GM23248 (cell line): Measurements from ENCODE around the gene PDE8A. TPM values are rescaled to one million over a fixed set of nuclear protein-coding genes. Genes with fewer than 3 reads are reported as not detected.
A peak's percentile ranks its signal among the peaks of the same experiment; 100 is the strongest.

ENCODE experiments used
- DNase-seq: peaks from one replicate; pipeline ENCODE4 v3.0.0-alpha.2; 2015
- H2AFZ ChIP-seq: fragments of 200-600 bp; sonication (generic); 2 replicates; pipeline ENCODE4 v1.6.1; 2016; ENCODE audit warnings: antibody characterized with exemption
- H3F3A ChIP-seq: fragments of 200-600 bp; sonication (generic); 2 replicates; pipeline ENCODE4 v1.6.1; 2016; ENCODE audit warnings: mild to moderate bottlenecking, antibody characterized with exemption, mixed run types; ENCODE audit not compliant: insufficient read depth
- H3K27ac ChIP-seq: fragments of 200-600 bp; sonication (generic); 2 replicates; pipeline ENCODE4 v1.5.1; 2016; ENCODE audit warnings: mild to moderate bottlenecking
- H3K27me3 ChIP-seq: fragments of 200-600 bp; sonication (generic); replicated peaks from 2 replicates; pipeline ENCODE4 v1.6.1; 2016; ENCODE audit warnings: mild to moderate bottlenecking; ENCODE audit not compliant: insufficient read depth
- H3K36me3 ChIP-seq: fragments of 200-600 bp; sonication (generic); 2 replicates; pipeline ENCODE4 v1.6.1; 2016; ENCODE audit warnings: low read depth, mild to moderate bottlenecking
- H3K4me1 ChIP-seq: fragments of 200-600 bp; sonication (generic); 2 replicates; pipeline ENCODE4 v1.6.1; 2016; ENCODE audit warnings: mild to moderate bottlenecking; ENCODE audit not compliant: insufficient read depth
- H3K4me2 ChIP-seq: fragments of 200-600 bp; sonication (generic); one replicate; pipeline ENCODE4 v1.6.1; 2016; ENCODE audit warnings: mild to moderate bottlenecking; ENCODE audit not compliant: unreplicated experiment
- H3K4me3 ChIP-seq: fragments of 200-600 bp; sonication (generic); 2 replicates; pipeline ENCODE4 v1.5.1; 2016; ENCODE audit warnings: mild to moderate bottlenecking
- H3K79me2 ChIP-seq: fragments of 200-600 bp; sonication (generic); 2 replicates; pipeline ENCODE4 v1.6.1; 2016; ENCODE audit warnings: mild to moderate bottlenecking; ENCODE audit not compliant: insufficient read depth
- H3K9ac ChIP-seq: fragments of 200-600 bp; sonication (generic); 2 replicates; pipeline ENCODE4 v1.6.1; 2016; ENCODE audit warnings: mild to moderate bottlenecking
- H3K9me2 ChIP-seq: fragments of 200-600 bp; sonication (generic); 2 replicates; pipeline ENCODE4 v1.6.1; 2016; ENCODE audit warnings: mixed run types, mild to moderate bottlenecking, moderate library complexity; ENCODE audit not compliant: insufficient read depth
- H3K9me3 ChIP-seq: fragments of 200-600 bp; sonication (generic); one replicate; pipeline ENCODE4 v1.6.1; 2017; ENCODE audit warnings: low read depth
- H4K20me1 ChIP-seq: fragments of 200-600 bp; sonication (generic); 2 replicates; pipeline ENCODE4 v1.6.0; 2016; ENCODE audit not compliant: insufficient read depth
- EZH2 ChIP-seq: fragments of 200-600 bp; sonication (generic); IDR thresholded peaks from 2 replicates; pipeline ENCODE4 v1.6.1; 2018; ENCODE audit warnings: antibody characterized with exemption, mild to moderate bottlenecking; ENCODE audit not compliant: insufficient read depth, poor library complexity, severe bottlenecking
- EZH2phosphoT487 ChIP-seq: fragments of 200-600 bp; sonication (generic); IDR thresholded peaks from 2 replicates; pipeline ENCODE4 v1.6.1; 2018; ENCODE audit warnings: antibody characterized with exemption, moderate library complexity, mild to moderate bottlenecking, low read depth; ENCODE audit not compliant: insufficient read depth
- WGBS, 2 experiments: methylation state at CpG; one replicate each; pipeline ENCODE4 v1.1.6; 2015 to 2017; ENCODE audit warnings: low lambda C conversion rate in 2 of 2, low coverage in 1 of 2; ENCODE audit errors: missing lambda C conversion rate in 2 of 2; 5-methylcytosine and 5-hydroxymethylcytosine counted together
- in situ Hi-C: fragments of 300-500 bp; cut with MboI; formaldehyde crosslinking; loops from 2 replicates; pipeline ENCODE4 v1.15.0; 2020
- polyA plus RNA-seq: library from polyadenylated mRNA; unstranded; fragments of >200 nt; fragmentation: Nextera tagmentation; extraction: Ambion mirVana; gene quantifications from 2 replicates; pipeline ENCODE4 v1.2.1, GENCODE V29; 2016
- total RNA-seq: library from RNA; depleted of rRNA; stranded (reverse); fragments of >200 nt; shearing (Covaris generic); gene quantifications from 2 replicates; pipeline ENCODE4 v1.2.3, GENCODE V29; 2014

The PDE8A gene
- total and polyA plus RNA-seq, 2 experiments from 2014 or later, result 13.9 to 22.7 TPM

DNA sequence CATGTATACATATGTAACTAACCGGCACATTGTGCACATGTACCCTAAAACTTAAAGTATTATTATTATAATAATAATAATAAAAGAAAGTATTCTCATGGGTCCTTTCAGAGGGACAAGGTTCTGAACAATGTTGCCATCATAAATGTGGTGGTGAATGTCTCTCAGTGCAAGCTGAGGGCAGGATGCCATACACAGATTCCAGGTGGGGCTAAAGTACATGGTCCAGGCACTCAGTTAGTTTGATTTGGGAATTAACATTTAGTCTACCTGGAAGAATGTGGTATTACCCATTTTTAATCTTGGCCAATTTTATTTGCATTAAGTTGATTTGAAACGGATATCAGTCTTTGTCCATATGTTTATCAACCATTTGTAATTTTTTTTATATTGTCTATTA, 24.5 kb downstream of the PDE8A start:
- TF ChIP-seq EZH2phosphoT487, result no peak
- no peak for TF ChIP-seq EZH2
- Histone ChIP-seq H3F3A (0 out of 2 replicates have a peak, but pooled peaks cover 9% of the 10 kb centered on the region), H3K4me3 (no peak overlapping the region), H3K9me3 (no peaks in the 10 kb centered on the region), H3K36me3 (no peaks in the 10 kb centered on the region), H3K9me2 (no peaks in the 10 kb centered on the region), H3K27ac (no peak overlapping the region), H3K79me2 (peaks cover 98% of the 10 kb centered on the region), H3K9ac (no peak overlapping the region), H3K27me3 (no peaks in the 10 kb centered on the region), H3K4me2 (no peak overlapping the region), H3K4me1 (peaks cover 9% of the 10 kb centered on the region), H2AFZ (no peak overlapping the region), H4K20me1 (peaks cover 4% of the 10 kb centered on the region; the same call in 1 of the 2 replicates)
- in situ Hi-C loops, result no loop called here
- 99 to 100% methylated on average over 2 of the region's 2 CpGs for WGBS, 2 experiments
- no peak for DNase-seq

GRCh38 chr15:85006655-85007054, 25.0 kb downstream of the PDE8A start:
- peaks cover 96% of the 10 kb centered on the region for H3K79me2 ChIP-seq
- in situ Hi-C loops, result no loop called here

DNA sequence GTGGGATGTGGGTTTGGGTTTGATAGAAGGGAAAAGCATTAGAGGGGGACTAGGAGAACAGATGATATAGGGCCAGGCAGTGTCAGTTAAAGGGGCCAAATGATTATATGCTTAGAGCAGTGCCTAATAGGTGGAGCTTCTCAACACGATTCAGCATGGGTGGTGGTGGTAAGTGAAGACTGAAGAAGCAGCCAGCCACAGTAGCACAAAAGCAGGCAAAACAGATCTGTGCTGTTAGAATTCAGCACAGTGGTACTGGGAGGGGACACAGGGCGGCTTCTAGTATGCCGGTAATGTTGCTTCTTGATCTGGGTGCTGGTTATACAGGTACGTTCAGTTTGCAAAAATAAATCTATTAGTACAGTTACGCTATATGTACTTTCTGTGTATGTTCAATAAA, 25.5 kb downstream of the PDE8A start:
- Histone ChIP-seq H3K4me3 (no peak overlapping the region), H3K4me1 (peaks cover 9% of the 10 kb centered on the region), H3K27ac (no peak overlapping the region), H3K79me2 (peaks cover 91% of the 10 kb centered on the region), H2AFZ (no peak overlapping the region), H3K36me3 (no peaks in the 10 kb centered on the region), H3K4me2 (no peak overlapping the region), H3K27me3 (no peaks in the 10 kb centered on the region), H3K9me2 (no peaks in the 10 kb centered on the region), H3K9ac (no peak overlapping the region), H3K9me3 (no peaks in the 10 kb centered on the region), H3F3A (0 out of 2 replicates have a peak, but pooled peaks cover 11% of the 10 kb centered on the region), H4K20me1 (peaks cover 4% of the 10 kb centered on the region; the same call in 1 of the 2 replicates)
- no peak for DNase-seq
- in situ Hi-C loops, result no loop called here
- TF ChIP-seq EZH2 (no peak), EZH2phosphoT487 (no peak)
- WGBS, 2 experiments, result 74 to 77% methylated on average over 5 of the region's 5 CpGs

More at GRCh38 chr15:85006655-85007054, 25.0 kb downstream of the PDE8A start:
- 96 to 97% methylated on average over 3 of the region's 3 CpGs for WGBS, 2 experiments
- Histone ChIP-seq H2AFZ (no peak overlapping the region), H3K36me3 (no peaks in the 10 kb centered on the region), H3K4me1 (peaks cover 9% of the 10 kb centered on the region), H3K27me3 (no peaks in the 10 kb centered on the region), H3K4me2 (no peak overlapping the region), H4K20me1 (peaks cover 4% of the 10 kb centered on the region; the same call in 1 of the 2 replicates), H3K4me3 (no peak overlapping the region), H3K27ac (no peak overlapping the region), H3K9ac (no peak overlapping the region), H3F3A (0 out of 2 replicates have a peak, but pooled peaks cover 11% of the 10 kb centered on the region), H3K9me2 (no peaks in the 10 kb centered on the region), H3K9me3 (no peaks in the 10 kb centered on the region)
- no peak for DNase-seq
- TF ChIP-seq EZH2phosphoT487 (no peak), EZH2 (no peak)

GRCh38 chr15:85007741-85008397, 26.2 kb downstream of the PDE8A start:
- Histone ChIP-seq H3F3A (0 out of 2 replicates have a peak, but pooled peaks cover 11% of the 10 kb centered on the region), H4K20me1 (no peaks in the 10 kb centered on the region; the same call in 1 of the 2 replicates), H3K27me3 (no peaks in the 10 kb centered on the region), H3K4me3 (no peak overlapping the region), H3K9me3 (no peaks in the 10 kb centered on the region), H3K27ac (no peak overlapping the region), H3K9ac (no peak overlapping the region), H2AFZ (no peak overlapping the region), H3K4me2 (no peak overlapping the region), H3K79me2 (peaks cover 87% of the 10 kb centered on the region), H3K36me3 (no peaks in the 10 kb centered on the region), H3K4me1 (peaks cover 9% of the 10 kb centered on the region), H3K9me2 (no peaks in the 10 kb centered on the region)
- 67 to 68% methylated on average over 4 of the region's 4 CpGs for WGBS, 2 experiments
- DNase-seq, result peak; percentile 22
- TF ChIP-seq EZH2, result no peak
- no peak for TF ChIP-seq EZH2phosphoT487
- in situ Hi-C loops, result no loop called here
